Measurements from ENCODE around the gene GRID1. TPM values are rescaled to one million over a fixed set of nuclear protein-coding genes. Genes with fewer than 3 reads are reported as not detected.
"Not testable (repeated sequence)": the region's sequence is repeated elsewhere in the genome, so short reads cannot be mapped to it uniquely, and the experiment has no call there.

GRID1 gene
- total RNA-seq, 1 experiment from 2014 or later, result not detected

DNA sequence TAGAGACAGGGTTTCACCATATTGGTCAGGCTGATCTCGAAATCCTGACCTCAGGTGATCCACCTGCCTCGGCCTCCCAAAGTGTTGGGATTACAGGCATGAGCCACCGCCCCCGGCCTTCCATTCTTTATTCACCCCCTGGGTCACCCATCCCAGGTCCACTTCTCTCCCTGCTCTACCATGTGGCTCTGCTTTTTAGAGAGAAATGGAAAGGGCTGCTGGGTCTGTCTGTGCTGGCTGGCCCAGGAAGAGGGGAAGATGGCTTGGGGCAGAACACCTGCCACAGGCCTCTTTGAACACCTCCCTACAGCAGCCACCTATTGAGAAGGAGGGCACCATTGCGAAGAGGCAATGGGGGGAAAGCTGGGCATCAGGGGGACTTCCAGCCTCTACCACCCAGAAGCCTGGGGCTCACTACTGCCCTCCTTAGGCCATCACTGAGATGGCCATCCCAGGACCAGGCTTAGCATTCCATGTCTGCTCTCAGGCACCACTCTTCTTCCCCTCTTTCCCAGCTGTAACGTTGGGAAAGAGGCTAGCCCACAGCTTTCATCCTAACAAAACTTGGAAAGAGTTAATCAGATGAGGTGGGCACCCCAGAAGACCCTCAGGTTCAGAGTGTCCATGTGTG, 256.3 kb downstream of the GRID1 start:
- intact Hi-C loops (cut with micrococcal nuclease; ENCODE audit: unreplicated experiment), result no loop called here
- Mint-ChIP-seq H3K4me3 (ENCODE audit: low read depth, unreplicated experiment) (no peak overlapping the region), H3K4me1 (ENCODE audit: low read depth, unreplicated experiment) (no peaks in the 10 kb centered on the region), H3K9me3 (ENCODE audit: low read depth, unreplicated experiment) (no peaks in the 10 kb centered on the region), H3K36me3 (ENCODE audit: insufficient read depth, unreplicated experiment) (no peaks in the 10 kb centered on the region), H3K27ac (ENCODE audit: unreplicated experiment) (no peak overlapping the region), H3K27me3 (ENCODE audit: unreplicated experiment) (peaks cover 66% of the 10 kb centered on the region)
- CTCF ChIA-PET, result no interaction called here
- DNase-seq, result no peak
- TF ChIP-seq, protein P1, sequence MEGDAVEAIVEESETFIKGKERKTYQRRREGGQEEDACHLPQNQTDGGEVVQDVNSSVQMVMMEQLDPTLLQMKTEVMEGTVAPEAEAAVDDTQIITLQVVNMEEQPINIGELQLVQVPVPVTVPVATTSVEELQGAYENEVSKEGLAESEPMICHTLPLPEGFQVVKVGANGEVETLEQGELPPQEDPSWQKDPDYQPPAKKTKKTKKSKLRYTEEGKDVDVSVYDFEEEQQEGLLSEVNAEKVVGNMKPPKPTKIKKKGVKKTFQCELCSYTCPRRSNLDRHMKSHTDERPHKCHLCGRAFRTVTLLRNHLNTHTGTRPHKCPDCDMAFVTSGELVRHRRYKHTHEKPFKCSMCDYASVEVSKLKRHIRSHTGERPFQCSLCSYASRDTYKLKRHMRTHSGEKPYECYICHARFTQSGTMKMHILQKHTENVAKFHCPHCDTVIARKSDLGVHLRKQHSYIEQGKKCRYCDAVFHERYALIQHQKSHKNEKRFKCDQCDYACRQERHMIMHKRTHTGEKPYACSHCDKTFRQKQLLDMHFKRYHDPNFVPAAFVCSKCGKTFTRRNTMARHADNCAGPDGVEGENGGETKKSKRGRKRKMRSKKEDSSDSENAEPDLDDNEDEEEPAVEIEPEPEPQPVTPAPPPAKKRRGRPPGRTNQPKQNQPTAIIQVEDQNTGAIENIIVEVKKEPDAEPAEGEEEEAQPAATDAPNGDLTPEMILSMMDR (IDR thresholded peaks at IDR 0.05; ENCODE audit: unreplicated experiment), result no peak
- BruUV-seq (replicated peaks), result no TSS peak

DNA sequence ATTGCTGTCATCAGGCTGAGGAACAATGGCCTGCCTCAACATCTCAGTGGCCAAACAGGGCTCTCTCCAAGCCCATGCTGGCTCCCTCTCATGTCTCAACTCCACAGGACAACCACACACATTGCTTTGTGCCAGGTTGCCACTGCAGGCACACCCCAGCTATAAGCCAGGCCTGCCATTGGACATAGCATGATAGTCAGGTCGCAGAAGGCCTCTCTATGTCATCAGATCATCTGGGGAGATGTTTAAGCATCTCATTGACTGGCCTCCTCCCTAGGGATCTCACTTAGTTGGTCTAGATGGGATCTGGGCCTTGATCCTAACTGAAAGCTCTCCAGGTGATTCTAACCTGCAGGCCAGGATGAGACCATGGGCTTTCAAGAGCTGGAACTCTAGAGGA, 257.2 kb downstream of the GRID1 start:
- Mint-ChIP-seq H3K36me3 (ENCODE audit: insufficient read depth, unreplicated experiment) (no peaks in the 10 kb centered on the region), H3K27me3 (ENCODE audit: unreplicated experiment) (peaks cover 60% of the 10 kb centered on the region), H3K4me3 (ENCODE audit: low read depth, unreplicated experiment) (no peak overlapping the region), H3K27ac (ENCODE audit: unreplicated experiment) (no peak overlapping the region), H3K9me3 (ENCODE audit: low read depth, unreplicated experiment) (no peaks in the 10 kb centered on the region), H3K4me1 (ENCODE audit: low read depth, unreplicated experiment) (no peaks in the 10 kb centered on the region)
- TF ChIP-seq, protein P1 (IDR thresholded peaks at IDR 0.05; ENCODE audit: unreplicated experiment), result no peak
- CTCF ChIA-PET, result interaction anchor here (0.7 kb wide), 1 partner anchor 702 kb away, joined by 9 read pairs; no protein-coding TSS in a partner anchor
- DNase-seq, result no peak
- no TSS peak for BruUV-seq (replicated peaks)
- intact Hi-C loops (cut with micrococcal nuclease; ENCODE audit: unreplicated experiment), result no loop called here

DNA sequence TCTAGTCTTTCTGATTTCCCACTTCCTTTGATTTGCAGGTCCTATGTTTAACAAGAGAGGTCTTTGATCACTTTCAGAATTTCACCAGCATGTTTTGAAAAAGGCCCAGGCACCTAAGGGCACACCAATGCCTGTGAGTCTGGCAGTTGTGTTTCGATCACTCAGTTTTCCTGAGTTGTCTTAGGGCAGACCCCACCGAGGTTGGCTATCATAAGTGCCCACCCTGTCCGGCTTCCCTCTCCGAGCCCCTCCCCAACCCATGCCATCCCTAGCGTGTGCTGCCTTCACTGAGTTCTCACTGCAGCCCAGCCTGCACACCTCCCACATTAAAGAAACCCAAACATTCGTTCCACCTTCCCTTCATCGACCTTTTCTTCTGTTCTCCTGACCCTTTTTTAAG, 257.9 kb downstream of the GRID1 start:
- intact Hi-C loops (cut with micrococcal nuclease; ENCODE audit: unreplicated experiment), result no loop called here

DNA sequence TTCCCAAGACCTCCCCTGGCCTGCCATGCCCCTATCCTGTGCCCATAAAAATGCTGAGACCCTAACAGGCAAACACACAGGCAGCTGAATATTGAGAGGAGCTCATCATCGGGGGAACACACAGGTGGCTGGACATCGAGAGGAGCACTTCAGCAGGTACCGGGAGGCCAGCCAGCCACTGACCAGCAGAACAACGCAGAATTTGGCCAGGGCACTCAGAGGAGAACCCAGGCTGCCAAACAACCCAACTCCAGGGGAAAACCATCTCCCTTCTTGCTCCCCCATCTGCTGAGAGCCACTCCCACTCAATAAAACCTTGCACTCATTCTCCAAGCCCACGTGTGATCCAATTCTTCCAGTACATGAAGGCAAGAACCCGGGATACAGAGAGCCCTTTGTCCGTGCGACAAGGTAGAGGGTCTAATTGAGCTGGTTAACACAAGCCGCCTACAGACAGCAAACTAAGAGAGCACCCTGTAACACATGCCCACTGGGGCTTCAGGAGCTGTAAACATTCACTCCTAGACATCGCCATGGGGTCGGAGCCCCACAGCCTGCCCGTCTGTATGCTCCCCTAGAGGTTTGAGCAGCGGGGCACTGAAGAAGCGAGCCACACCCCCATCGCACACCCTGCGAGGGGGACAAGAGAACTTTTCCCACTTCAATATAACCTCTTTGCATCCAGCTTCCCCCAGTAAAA, 258.8 kb downstream of the GRID1 start:
- DNase-seq; H3K4me1 Mint-ChIP-seq (ENCODE audit: low read depth, unreplicated experiment); BruUV-seq (replicated peaks); H3K36me3 Mint-ChIP-seq (ENCODE audit: insufficient read depth, unreplicated experiment); H3K27ac Mint-ChIP-seq (ENCODE audit: unreplicated experiment); intact Hi-C loops (cut with micrococcal nuclease; ENCODE audit: unreplicated experiment); H3K4me3 Mint-ChIP-seq (ENCODE audit: low read depth, unreplicated experiment); H3K9me3 Mint-ChIP-seq (ENCODE audit: low read depth, unreplicated experiment); CTCF ChIA-PET: not testable (repeated sequence)
- peaks cover 49% of the 10 kb centered on the region for H3K27me3 Mint-ChIP-seq (ENCODE audit: unreplicated experiment)

More for the DNA sequence above, 257.9 kb downstream of the GRID1 start:
- TF ChIP-seq, protein P1 (IDR thresholded peaks at IDR 0.05; ENCODE audit: unreplicated experiment), result no peak
- Mint-ChIP-seq H3K27me3 (ENCODE audit: unreplicated experiment) (peaks cover 58% of the 10 kb centered on the region), H3K4me3 (ENCODE audit: low read depth, unreplicated experiment) (no peak overlapping the region), H3K4me1 (ENCODE audit: low read depth, unreplicated experiment) (no peaks in the 10 kb centered on the region), H3K36me3 (ENCODE audit: insufficient read depth, unreplicated experiment) (no peaks in the 10 kb centered on the region), H3K27ac (ENCODE audit: unreplicated experiment) (no peak overlapping the region), H3K9me3 (ENCODE audit: low read depth, unreplicated experiment) (no peaks in the 10 kb centered on the region)
- DNase-seq, result no peak
- CTCF ChIA-PET, result no interaction called here
- no TSS peak for BruUV-seq (replicated peaks)

DNA sequence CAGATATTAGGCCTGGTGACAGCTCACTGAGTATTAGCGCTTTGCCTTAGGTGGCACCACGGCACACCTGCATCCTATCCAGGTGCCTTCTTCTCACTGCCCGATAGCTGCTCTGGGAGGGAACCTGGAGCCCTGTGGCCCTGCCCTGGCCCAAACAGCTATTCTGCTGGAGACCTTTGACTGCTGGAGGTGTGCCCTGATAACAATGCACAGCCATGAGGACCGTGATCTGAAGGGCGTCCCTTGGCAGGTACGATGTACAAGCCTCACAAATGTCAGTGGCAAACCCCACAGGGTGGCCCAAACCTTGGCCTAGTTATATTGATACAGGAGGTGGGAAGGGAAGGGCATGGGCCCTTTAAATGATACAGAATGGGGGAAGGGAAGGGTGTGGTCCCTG, 259.5 kb downstream of the GRID1 start:
- Mint-ChIP-seq H3K4me3 (ENCODE audit: low read depth, unreplicated experiment) (no peak overlapping the region), H3K9me3 (ENCODE audit: low read depth, unreplicated experiment) (no peaks in the 10 kb centered on the region), H3K27ac (ENCODE audit: unreplicated experiment) (no peak overlapping the region), H3K4me1 (ENCODE audit: low read depth, unreplicated experiment) (no peaks in the 10 kb centered on the region), H3K27me3 (ENCODE audit: unreplicated experiment) (peaks cover 44% of the 10 kb centered on the region), H3K36me3 (ENCODE audit: insufficient read depth, unreplicated experiment) (no peaks in the 10 kb centered on the region)
- no TSS peak for BruUV-seq (replicated peaks)
- intact Hi-C loops (cut with micrococcal nuclease; ENCODE audit: unreplicated experiment), result no loop called here
- CTCF ChIA-PET, result no interaction called here
- TF ChIP-seq, protein P1 (IDR thresholded peaks at IDR 0.05; ENCODE audit: unreplicated experiment), result no peak
- DNase-seq, result no peak
